GM19395 (cell line): ENCODE results near the gene SLIT2.

Experiments used
- ATAC-seq: cut with Tn5 transposase; IDR thresholded peaks from one replicate; pipeline ENCODE4 v1.9.1; 2021; ENCODE audit warnings: mild to moderate bottlenecking, moderate library complexity; ENCODE audit not compliant: unreplicated experiment

The SLIT2 gene

GRCh38 chr4:20251796-20252655 lies at the start of gene SLIT2:
SLIT2 (plus strand) TSS chr4:20251905; CDS start chr4:20253816, 1,911 bp downstream.
- peak; percentile 67 for ATAC-seq

- ATAC-seq, result no peak
Observed at GRCh38 chr4:20203508-20203907, 48.2 kb upstream of the SLIT2 start.

GRCh38 chr4:20217521-20217920 lies 34.2 kb upstream of the SLIT2 start:
- no peak for ATAC-seq

- no peak for ATAC-seq
Observed at GRCh38 chr4:20217951-20218350, 33.8 kb upstream of the SLIT2 start.

- ATAC-seq, result no peak
Observed at GRCh38 chr4:20219521-20219920, 32.2 kb upstream of the SLIT2 start.

GRCh38 chr4:20237894-20238537 lies 13.7 kb upstream of the SLIT2 start:
- no peak for ATAC-seq

GRCh38 chr4:20248155-20248558 lies 3.5 kb upstream of the SLIT2 start:
- no peak for ATAC-seq

GRCh38 chr4:20249333-20249732 lies 2.4 kb upstream of the SLIT2 start:
- ATAC-seq, result no peak

GRCh38 chr4:20251031-20251795 lies 492 bp upstream of the SLIT2 start:
- ATAC-seq, result peak; percentile 15

- ATAC-seq, result no peak
Observed at GRCh38 chr4:20252656-20253282, 1.1 kb downstream of the SLIT2 start.

GRCh38 chr4:20253283-20253734 lies 1.6 kb downstream of the SLIT2 start:
- no peak for ATAC-seq

- no peak for ATAC-seq
Observed at GRCh38 chr4:20253735-20254409, 2.2 kb downstream of the SLIT2 start.

GRCh38 chr4:20254511-20255250 lies 3.0 kb downstream of the SLIT2 start:
- ATAC-seq, result no peak

GRCh38 chr4:20255251-20255586 lies 3.5 kb downstream of the SLIT2 start:
- ATAC-seq, result no peak

GRCh38 chr4:20255823-20256222 lies 4.1 kb downstream of the SLIT2 start:
- ATAC-seq, result no peak

GRCh38 chr4:20256381-20256881 lies 4.7 kb downstream of the SLIT2 start:
- no peak for ATAC-seq

- ATAC-seq, result no peak
Observed at GRCh38 chr4:20259707-20260106, 8.0 kb downstream of the SLIT2 start.

GRCh38 chr4:20260821-20261220 lies 9.1 kb downstream of the SLIT2 start:
- ATAC-seq, result no peak

- no peak for ATAC-seq
Observed at GRCh38 chr4:20262221-20262620, 10.5 kb downstream of the SLIT2 start.

GRCh38 chr4:20264688-20265087 lies 13.0 kb downstream of the SLIT2 start:
- ATAC-seq, result no peak
